ENCODE measurements around the gene SLC35G6. TPM values are rescaled to one million over a fixed set of nuclear protein-coding genes. Genes with fewer than 3 reads are reported as not detected.

SLC35G6 gene
- total and polyA plus RNA-seq, 2 of the 13 experiments (the other 11 are each of a cell fraction or from before 2014, with no cell fraction given): 0.07 TPM; not detected in 1

GRCh38 chr17:7444682-7445618, 36.3 kb upstream of the SLC35G6 start, which contains the start of gene CHRNB1 (continued):
- no peak for TF ChIP-seq ZBTB49 (CRISPR knock-in tag; IDR thresholded peaks at IDR 0.05; ENCODE audit: borderline replicate concordance)
- no peak for TF ChIP-seq NONO (IDR thresholded peaks at IDR 0.05)
- peak; percentile 78 for TF ChIP-seq NONO (CRISPR knock-in tag; conservative IDR thresholded peaks at IDR 0.05)
- no peak for TF ChIP-seq SMYD3 (CRISPR knock-in tag; IDR thresholded peaks at IDR 0.05)
- TF ChIP-seq FOXP1 (IDR thresholded peaks at IDR 0.05): no peak
- TF ChIP-seq FOXP1 (CRISPR knock-in tag; IDR thresholded peaks at IDR 0.05): no peak
- no peak for TF ChIP-seq SNRNP70 (IDR thresholded peaks at IDR 0.05; ENCODE audit: low read depth, low read length)
- TF ChIP-seq ZBTB33 (CRISPR knock-in tag; IDR thresholded peaks at IDR 0.05): no peak
- no peak; the same call in 1 of the 2 replicates for TF ChIP-seq GZF1 (CRISPR knock-in tag; IDR thresholded peaks at IDR 0.05)
- no peak for TF ChIP-seq MTF2 (CRISPR knock-in tag; IDR thresholded peaks at IDR 0.05; ENCODE audit: borderline replicate concordance)
- no peak for TF ChIP-seq ZNF510 (CRISPR knock-in tag; IDR thresholded peaks at IDR 0.05; ENCODE audit: low read depth)
- no peak for TF ChIP-seq ZNF446 (CRISPR knock-in tag; IDR thresholded peaks at IDR 0.05)
- 0 out of 2 replicates have a peak, but pooled peaks have one; percentile 32 for TF ChIP-seq ZHX1 (CRISPR knock-in tag; IDR thresholded peaks at IDR 0.05; ENCODE audit: low read depth)
- TF ChIP-seq ZNF280D (CRISPR knock-in tag; IDR thresholded peaks at IDR 0.05): 0 out of 2 replicates have a peak, but pooled peaks have one; percentile 15
- no peak for TF ChIP-seq NCOA1 (CRISPR knock-in tag; IDR thresholded peaks at IDR 0.05)
- no peak for TF ChIP-seq GMEB2 (CRISPR knock-in tag; IDR thresholded peaks at IDR 0.05; ENCODE audit: low read depth)

Data from HepG2 (cell line).